ENCODE measurements around the gene PRAMEF20. TPM values are rescaled to one million over a fixed set of nuclear protein-coding genes. Genes with fewer than 3 reads are reported as not detected.
"Not testable (repeated sequence)": the region's sequence is repeated elsewhere in the genome, so short reads cannot be mapped to it uniquely, and the experiment has no call there.

Gene PRAMEF20
- total RNA-seq (2014; rRNA removed; shearing (Covaris generic)), result not detected in 2 replicates
- not detected in 2 replicates for polyA plus RNA-seq (2015; cell fraction: cytosol; rRNA removed)
- not detected in 2 replicates for polyA plus RNA-seq (2015; cell fraction: nucleus; rRNA removed)

DNA sequence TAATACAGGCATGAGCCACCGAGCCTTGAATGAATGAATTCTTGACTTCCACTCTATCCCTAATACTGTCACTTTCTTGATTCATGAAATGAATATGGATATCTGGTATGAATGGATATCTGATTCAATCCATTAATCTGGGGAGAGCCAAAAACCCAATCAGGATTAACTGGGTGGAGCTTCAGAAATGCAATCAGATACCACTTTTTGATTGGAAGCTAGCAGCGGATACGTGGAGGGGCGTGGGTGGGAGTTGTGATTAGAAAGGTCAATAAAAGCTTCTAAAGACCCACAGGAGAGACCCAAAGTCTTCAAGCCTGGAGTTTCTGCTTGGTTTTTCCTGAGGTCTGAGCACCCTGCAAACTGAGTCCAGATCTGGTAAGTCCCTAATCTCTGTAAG is at the start of gene PRAMEF20:
PRAMEF20 (plus strand) TSS at position 301 of the 400 bp plus-strand sequence. CDS start 5,905 bp downstream, outside the sequence.
- not testable (repeated sequence) for DNase-seq (ENCODE audit: low read depth)

DNA sequence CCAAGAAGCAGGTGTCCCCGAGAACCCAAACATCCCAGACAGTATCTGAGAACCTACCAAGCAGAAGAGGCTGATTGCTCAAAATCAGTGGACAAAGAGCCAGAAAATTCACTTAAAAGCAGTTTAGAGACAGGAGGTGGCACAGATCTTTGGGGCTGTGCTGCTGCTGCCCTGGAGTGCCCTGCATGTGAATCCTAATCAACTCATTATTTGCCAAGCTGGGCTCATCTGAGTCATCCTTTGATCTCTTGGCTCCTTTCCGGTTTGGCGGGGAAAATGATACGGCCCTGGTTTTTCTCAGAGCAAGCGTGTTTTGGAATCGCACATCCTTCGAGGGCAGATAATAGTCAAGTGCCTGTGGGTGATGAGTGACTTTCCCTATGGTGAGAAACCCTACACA is 47.9 kb upstream of the PRAMEF20 start:
- not testable (repeated sequence) for DNase-seq (ENCODE audit: low read depth)

DNA sequence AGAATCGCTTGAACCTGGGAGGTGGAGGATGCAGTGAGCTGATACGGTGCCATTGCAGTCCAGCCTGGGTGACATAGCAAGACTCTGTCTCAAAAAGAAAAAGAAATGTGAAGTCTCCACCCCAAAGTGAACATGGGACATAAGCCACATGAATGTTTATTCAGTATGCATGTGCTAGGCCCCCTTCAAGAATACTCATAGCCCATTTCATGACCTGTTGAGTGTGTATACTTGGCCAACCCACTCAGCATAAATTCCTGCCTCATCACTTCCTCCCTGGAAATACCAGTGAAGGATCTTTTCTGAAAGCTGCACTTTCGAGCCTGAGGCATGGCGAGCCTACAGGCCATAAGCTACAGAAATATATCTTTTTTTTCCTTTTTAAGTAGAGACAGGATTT is 45.3 kb upstream of the PRAMEF20 start:
- not testable (repeated sequence) for DNase-seq (ENCODE audit: low read depth)

DNA sequence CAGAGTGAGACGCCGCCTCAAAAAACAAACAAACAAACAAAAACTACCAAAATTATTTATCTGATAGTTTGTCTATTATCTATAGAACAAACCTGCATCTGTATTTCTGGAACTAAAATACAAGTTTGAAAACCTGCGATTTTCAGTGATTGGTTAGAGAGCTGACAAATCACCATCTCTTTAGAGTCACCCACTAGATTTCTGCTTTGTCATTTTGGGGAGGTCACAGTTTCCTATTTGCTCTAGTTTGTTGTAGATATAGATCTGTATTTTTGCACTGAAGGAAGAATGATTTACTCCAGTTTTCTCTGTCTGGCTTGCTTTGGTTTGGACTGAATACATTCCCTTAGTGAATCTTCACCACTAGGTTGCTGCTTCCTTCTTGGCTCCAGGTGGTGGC is 43.7 kb upstream of the PRAMEF20 start:
- DNase-seq (ENCODE audit: low read depth), result not testable (repeated sequence)

DNA sequence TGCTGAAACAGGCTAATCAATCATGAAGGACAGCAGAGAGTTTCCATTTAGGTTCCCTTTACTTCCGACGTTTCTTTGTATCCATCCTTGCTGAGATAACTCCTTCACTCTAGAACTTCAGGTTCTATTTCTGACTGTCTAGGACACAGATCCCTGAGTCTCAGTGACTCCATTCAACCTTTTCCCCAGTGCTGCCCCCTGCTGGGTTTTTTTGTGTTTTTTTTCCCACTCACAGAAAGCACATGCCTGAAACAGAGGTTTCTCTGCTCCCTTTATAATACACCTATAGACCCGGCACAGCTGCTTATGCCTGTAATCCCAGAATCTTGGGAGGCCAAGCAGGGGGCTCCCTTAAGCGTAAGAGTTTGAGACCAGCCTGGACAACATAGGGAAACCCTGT is 41.7 kb upstream of the PRAMEF20 start:
- peak; percentile 3 for DNase-seq (ENCODE audit: low read depth)

DNA sequence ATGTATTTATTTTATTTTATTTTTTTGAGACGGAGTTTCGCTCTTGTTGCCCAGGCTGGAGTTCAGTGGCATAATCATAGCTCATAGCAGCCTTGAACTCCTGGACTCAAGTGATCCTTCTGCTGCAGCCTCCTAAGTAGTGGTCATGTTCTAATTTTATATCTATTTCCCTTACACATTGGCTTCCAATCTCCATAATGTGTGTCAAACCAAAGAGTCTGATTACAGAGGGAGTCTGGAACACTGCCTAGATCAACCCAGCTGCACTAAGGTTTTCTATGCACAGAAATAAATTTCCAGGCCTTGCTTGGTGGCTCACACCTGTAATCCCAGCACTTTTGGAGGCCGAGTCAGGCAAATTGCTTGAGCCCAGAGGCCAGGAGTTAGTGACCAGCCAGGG is 31.3 kb upstream of the PRAMEF20 start:
- not testable (repeated sequence) for DNase-seq (ENCODE audit: low read depth)

DNA sequence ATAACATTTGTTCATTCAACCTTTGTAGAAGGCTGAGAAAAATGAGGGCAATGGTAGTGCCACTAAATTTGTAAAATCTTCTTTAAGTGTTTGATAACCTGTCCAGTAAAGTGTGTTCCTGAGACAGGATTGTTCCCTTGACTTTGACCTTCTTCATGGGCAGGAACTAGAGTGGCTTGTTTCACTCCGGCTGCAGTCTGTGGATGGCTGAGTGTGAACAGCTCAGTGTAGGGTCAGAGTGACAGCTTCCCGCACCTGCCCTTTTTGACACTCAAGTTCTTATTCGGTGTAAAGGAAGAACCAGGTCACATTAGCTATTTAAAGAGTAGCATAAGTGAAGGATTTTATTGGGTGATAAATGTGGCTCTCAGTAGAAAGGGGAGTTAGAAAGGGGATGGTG is 29.9 kb upstream of the PRAMEF20 start:
- DNase-seq (ENCODE audit: low read depth), result not testable (repeated sequence)

DNA sequence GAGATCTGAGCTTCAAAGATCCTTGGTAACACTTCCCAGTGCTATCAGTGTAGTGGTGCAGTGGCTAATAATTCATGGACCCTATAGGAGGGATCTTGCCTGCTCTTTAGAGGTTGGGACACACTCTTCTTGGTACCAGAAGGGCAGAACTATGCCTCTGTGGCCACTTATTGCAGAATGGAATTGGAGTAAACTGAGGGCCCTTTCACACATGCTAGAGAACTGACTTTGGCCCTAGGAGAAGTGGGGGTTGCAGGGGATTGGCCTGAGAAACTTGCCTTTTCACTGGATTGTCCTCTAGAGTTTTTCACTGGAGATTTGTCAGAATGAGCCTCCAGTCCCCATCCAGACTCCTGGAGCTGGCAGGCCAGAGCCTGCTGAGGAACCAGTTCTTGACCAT is 20.9 kb upstream of the PRAMEF20 start, which contains the start of gene PRAMEF17:
PRAMEF17 (plus strand) TSS at position 301 of the 400 bp plus-strand sequence; CDS start at position 327, 26 bp downstream.
- DNase-seq (ENCODE audit: low read depth), result not testable (repeated sequence)

DNA sequence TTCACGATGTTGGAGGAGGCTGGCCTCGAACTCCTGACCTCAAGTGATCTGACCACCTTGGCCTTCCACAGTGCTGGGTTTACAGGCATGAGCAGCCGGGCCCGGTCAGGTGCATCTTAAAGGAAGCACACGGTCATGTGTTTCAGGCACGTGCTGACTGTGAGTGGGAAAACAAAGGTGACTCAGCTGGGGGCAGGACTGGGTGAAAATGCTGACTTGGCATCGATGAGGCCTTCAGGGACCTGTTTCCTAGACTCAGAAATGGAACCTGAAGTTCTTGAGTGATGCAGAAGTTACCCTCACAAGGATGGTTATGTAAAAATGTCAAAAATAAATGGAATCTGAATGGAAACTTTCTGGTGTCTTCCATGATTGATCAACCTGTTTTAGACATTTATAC is 17.2 kb upstream of the PRAMEF20 start:
- DNase-seq (ENCODE audit: low read depth), result not testable (repeated sequence)

DNA sequence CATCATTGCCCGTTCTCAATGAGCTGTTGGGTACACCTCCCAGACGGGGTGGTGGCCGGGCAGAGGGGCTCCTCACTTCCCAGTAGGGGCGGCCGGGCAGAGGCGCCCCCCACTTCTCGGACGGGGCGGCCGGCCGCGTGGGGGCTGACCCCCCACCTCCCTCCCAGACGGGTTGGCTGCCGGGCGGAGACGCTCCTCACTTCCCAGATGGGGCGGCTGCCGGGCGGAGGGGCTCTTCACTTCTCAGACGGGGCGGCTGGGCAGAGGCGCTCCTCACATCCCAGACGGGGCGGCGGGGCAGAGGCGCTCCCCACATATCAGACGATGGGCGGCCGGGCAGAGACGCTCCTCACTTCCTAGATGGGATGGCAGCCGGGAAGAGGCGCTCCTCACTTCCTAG is 15.5 kb upstream of the PRAMEF20 start:
- not testable (repeated sequence) for DNase-seq (ENCODE audit: low read depth)

DNA sequence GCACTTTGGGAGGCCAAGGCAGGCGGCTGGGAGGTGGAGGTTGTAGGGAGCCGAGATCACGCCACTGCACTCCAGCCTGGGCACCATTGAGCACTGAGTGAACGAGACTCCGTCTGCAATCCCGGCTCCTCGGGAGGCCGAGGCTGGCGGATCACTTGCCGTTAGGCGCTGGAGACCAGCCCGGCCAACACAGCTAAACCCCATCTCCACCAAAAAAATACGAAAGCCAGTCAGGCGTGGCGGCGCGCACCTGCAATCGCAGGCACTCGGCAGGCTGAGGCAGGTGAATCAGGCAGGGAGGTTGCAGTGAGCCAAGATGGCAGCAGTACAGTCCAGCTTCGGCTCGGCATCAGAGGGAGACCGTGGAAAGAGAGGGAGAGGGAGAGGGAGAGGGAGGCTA is 14.9 kb upstream of the PRAMEF20 start:
- DNase-seq (ENCODE audit: low read depth), result not testable (repeated sequence)

DNA sequence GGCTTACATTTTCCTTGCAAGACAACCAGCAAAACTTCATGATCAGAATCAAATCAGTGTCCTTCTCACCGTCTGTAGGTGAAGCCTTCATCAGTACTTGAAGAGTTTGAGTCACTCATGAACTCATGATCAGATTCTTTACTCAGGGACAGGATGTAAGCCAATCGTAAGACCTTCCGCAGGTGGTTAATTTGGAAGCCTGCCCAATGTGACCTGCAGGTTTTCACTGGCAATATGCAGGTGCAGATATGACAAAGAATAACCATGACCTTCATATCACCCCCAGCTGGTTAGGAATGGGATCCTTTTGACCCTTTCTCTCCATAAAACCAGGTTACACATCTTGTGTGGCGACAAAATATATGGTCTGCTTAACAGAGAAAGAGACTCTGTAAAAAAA is 2.4 kb upstream of the PRAMEF20 start:
- no peak for DNase-seq (ENCODE audit: low read depth)

DNA sequence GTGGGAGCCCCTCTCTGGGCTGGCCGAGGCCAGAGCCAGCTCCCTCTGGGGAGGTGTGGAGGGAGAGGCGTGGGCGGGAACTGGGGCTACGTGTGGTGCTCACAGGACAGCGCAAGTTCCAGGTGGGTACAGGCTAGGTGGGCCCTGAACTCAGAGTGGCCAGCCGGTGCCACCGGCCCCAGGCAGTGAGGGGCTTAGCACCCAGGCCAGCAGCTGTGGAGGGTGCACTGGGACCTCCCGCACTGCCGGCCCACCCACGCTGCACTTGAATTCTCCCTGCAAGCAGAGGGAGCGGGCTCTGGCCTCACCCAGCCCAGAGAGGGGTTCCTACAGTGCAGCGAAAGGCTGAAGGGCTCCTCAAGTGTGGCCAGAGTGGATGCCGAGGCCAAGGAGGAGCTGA is 20.2 kb downstream of the PRAMEF20 start:
- no peak for DNase-seq (ENCODE audit: low read depth)

DNA sequence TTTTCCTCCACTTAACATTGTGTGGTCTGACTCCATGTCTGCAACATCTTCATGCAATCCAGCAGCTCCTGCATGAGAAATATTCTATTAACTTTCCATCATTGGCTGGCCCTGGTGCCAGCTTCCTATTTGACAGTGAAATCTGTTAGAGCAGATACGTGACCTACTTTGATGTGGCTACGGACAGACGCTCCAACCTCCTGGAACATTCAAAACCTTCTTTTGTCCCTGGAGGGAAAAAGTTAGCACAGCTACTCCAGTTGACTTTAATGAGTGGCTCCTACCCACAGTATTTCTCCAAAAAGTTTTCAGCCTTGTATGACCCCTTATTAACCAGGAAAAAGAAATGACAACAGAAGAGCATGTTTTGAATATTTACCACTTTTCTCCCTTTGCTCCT is 22.0 kb downstream of the PRAMEF20 start:
- DNase-seq (ENCODE audit: low read depth), result no peak

DNA sequence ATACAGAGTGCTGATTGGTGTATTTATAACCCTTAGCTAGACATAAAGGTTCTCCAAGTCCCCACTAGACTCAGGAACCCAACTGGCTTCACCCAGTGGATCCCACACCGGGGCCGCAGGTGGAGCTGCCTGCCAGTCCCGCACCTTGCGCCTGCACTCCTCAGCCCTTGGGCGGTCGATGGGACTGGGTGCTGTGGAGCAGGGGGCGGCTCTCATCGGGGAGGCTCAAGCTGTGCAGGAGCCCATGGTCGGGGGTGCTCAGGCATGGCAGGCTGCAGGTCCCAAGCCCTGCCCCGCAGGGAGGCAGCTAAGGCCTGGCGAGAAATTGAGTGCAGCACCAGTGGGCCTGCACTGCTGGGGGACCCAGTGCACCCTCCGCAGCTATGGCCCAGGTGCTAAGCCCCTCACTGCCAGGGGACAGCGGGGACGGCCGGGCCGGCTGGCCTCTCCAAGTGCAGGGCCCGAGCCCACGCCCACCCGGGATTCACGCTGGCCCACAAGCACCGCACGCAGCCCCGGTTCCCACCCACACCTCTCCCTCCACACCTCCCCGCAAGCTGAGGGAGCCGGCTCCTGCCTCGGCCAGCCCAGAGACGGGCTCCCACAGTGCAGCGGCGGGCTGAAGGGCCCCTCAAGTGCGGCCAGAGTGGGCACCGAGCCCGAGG is 23.6 kb downstream of the PRAMEF20 start:
- DNase-seq (ENCODE audit: low read depth), result not testable (repeated sequence)

DNA sequence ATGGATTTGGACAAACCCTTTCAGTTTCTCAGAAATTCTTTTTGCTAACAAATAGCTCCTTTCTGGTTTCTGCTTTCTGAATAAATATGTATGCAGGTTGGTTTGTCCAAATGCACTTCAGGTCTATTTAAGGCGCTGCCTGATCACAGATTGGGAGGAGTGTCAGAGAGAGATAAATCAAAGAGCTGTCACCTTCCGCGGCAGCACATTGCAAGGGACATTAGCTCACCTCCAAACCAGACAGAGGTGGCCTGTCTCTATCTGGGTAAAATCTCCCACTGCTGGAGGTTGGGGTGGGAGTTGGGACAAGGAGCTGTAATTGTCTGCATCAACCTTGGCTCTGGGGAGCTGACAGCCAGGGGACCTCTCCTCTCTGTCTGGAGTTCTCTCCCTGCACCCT is 25.2 kb downstream of the PRAMEF20 start:
- DNase-seq (ENCODE audit: low read depth), result no peak

DNA sequence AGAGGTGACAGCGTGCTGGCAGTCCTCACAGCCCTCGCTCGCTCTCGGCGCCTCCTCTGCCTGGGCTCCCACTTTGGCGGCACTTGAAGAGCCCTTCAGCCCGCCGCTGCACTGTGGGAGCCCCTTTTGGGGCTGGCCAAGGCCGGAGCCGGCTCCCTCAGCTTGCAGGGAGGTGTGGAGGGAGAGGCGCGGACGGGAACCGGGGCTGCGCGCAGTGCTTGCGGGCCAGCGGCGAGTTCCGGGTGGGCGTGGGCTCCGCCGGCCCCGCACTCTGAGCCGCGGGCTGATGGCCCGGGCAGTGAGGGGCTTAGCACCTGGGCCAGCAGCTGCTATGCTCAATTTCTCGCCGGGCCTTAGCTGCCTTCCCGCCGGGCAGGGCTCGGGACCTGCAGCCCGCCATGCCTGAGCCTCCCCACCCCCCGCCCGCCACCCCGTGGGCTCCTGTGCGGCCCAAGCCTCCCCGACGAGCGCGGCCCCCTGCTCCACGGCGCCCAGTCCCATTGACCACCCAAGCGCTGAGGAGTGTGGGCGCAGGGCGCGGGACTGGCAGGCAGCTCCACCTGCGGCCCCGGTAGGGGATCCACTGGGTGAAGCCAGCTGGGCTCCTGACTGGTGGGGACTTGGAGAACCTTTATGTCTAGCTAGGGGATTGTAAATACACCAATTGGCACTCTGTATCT is 29.0 kb downstream of the PRAMEF20 start:
- not testable (repeated sequence) for DNase-seq (ENCODE audit: low read depth)

DNA sequence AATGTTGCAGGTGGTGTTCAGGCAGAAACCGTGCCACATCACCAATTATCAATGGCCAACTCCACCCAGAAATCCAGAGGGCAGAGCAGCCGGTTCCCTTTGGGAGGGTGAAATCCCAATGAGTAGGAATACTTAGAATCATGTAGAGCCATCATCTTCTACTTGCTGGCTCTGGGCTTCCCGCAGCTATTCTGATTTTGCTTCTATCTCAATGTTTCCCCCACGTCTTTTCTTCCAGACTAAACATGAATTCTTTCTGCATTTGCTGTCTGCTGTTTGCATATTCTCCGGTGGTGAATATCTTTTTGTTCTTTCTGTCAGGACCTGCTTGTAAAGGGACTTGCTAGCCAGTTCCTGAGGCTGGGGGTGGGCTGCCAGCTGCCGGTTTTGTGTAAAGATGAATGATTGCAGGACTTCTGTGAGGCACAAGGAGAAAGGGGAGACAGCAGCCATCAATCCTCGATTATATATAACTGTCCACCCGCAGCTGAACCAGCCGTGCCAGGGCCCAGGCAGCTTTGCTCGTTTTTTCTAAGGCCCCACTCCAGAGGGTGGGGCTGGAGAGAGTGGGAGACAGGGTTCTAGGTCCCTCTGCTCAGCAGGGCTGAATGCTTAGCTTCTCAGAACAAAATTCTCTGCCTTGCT is 33.2 kb downstream of the PRAMEF20 start:
- no peak for DNase-seq (ENCODE audit: low read depth)

DNA sequence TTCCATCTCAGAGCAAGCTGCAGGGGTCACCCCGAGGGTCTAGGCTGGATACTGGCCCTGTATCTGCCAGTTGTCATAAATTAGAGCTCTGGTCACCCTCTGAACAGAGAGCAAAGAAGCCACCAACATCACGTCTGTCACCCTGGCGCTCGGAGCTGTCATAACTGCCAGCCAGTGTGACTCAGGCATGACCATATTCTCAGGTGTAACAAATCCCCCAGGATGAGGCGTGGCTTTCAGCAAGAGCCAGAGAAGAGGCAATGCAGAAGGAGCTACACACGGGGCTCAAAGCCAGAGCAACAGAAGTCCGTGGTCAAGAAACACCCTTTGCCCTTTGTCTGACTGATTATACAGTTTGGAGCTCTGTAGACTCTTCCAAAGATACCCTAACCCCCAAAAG is 40.0 kb downstream of the PRAMEF20 start:
- DNase-seq (ENCODE audit: low read depth), result no peak

DNA sequence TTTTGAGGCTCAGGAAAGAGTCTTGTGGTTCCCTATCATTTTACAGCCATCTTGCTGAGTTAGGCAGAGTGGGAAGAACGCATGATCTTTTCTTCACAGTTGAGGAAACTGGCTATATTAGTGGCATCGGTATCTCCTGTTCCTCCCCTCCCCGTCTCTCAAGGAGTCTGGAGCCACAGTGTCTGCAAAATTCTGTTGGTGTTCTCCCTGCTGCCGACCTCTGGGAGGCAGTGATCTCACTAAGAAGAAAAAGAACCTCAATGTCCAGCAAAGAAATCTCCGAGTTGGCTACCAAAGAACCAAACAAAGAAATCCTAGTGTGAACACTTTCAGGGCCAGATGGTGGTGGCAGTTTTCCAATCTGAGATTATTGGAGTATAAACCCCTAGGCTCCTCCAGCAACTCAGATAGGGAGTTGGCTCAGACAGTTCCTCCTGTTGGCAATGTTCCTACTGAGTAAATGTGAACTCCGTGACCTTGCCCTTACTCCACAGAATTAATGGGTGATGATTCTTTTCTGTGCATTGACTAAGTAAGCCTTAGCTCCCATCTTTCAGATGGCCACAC is 41.2 kb downstream of the PRAMEF20 start:
- DNase-seq (ENCODE audit: low read depth), result peak; percentile 6

DNA sequence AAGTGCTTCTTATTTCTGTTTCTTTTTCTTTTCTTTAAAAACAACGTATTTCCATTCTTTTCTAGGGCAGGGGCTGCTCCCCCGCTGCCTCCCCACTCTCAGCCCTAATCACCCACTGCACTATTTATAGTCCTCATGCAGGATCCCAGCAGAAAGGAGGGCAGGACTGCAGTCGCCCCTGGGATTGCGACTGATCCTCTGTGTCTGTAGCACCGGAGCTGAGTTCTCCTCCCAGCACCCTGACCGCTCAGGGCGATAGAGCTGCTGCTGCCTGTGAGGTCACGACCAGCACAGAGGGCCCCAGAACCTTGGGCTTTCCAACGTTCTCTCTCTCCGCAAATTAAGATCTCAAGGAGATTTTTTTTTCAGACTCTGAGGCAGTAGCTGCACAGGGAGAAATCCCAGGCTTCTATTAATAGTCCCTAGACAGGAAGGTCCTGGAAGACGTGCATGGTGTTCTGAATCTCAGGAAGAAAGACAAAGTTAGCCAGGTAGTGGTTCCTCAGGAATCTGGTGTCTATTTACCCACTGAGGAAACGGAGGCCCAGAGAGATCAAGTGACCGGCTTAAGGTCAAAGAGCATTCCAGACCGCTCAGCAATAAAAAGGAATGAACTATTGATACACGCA is 46.8 kb downstream of the PRAMEF20 start:
- no peak for DNase-seq (ENCODE audit: low read depth)

Data from HT1080 (cell line).